ENCODE results near the gene DLG2.

DLG2 gene

GRCh38 chr11:84663731-84664130, 963.4 kb downstream of the DLG2 start:
- 90 to 95% methylated on average over 3 of the region's 3 CpGs for WGBS, 2 experiments
- no peak overlapping the region for H3K27ac ChIP-seq (ENCODE audit: insufficient read depth, low read depth, low read length, poor library complexity, severe bottlenecking)

DNA sequence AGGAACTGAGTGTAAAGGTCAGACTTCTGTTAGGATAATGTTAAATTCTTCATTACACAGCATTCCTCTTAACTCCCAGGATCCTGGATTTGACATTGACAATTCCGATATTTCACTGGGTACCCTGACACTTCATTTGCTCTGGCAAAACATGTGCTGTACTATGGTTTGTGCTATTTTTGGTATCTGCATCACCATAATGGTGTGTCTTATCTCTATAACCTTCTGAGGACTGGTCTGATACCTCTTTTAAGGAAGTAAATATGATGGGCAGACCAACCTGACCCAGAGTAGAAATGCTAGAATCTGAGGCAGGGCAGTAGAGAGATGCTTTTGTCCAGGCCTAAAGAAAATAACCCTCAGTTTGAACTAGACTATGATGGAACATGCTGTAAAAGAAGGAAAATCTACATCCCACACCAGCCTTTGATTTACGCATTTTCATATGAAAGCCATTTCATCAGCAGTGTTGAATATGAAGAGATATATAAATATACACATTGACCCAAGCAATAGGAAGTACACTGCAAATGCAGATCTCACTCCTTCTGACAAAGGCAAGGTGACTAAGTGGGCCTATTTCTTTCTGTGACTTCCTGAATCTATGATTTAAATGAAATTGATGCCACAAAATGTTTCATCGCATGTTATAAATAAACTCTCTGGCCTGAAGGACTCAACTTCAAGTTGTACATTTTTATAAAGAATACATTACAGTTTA, 966.7 kb downstream of the DLG2 start:
- Histone ChIP-seq H3K36me3 (ENCODE audit: control insufficient read depth, insufficient read depth, low read length) (no peaks in the 10 kb centered on the region), H3K9me3 (ENCODE audit: control insufficient read depth, low read length) (no peaks in the 10 kb centered on the region), H3K4me3 (ENCODE audit: insufficient read depth, low read depth, low read length) (no peak overlapping the region), H3K4me1 (ENCODE audit: control insufficient read depth, insufficient read depth, low read length) (no peaks in the 10 kb centered on the region), H3K27ac (ENCODE audit: insufficient read depth, low read depth, low read length, poor library complexity, severe bottlenecking) (no peak overlapping the region), H3K27me3 (ENCODE audit: control insufficient read depth, insufficient read depth, low read length, poor library complexity, severe bottlenecking) (no peaks in the 10 kb centered on the region)
- WGBS, 2 experiments: 100% methylated on average over 1 to 2 of the region's 3 CpGs

More at GRCh38 chr11:84663731-84664130, 963.4 kb downstream of the DLG2 start:
- H3K4me3 ChIP-seq (ENCODE audit: insufficient read depth, low read depth, low read length): no peak overlapping the region
- H3K9me3 ChIP-seq (ENCODE audit: control insufficient read depth, low read length): no peaks in the 10 kb centered on the region
- no peaks in the 10 kb centered on the region for H3K36me3 ChIP-seq (ENCODE audit: control insufficient read depth, insufficient read depth, low read length)
- H3K4me1 ChIP-seq (ENCODE audit: control insufficient read depth, insufficient read depth, low read length): no peaks in the 10 kb centered on the region
- H3K27me3 ChIP-seq (ENCODE audit: control insufficient read depth, insufficient read depth, low read length, poor library complexity, severe bottlenecking): no peaks in the 10 kb centered on the region

DNA sequence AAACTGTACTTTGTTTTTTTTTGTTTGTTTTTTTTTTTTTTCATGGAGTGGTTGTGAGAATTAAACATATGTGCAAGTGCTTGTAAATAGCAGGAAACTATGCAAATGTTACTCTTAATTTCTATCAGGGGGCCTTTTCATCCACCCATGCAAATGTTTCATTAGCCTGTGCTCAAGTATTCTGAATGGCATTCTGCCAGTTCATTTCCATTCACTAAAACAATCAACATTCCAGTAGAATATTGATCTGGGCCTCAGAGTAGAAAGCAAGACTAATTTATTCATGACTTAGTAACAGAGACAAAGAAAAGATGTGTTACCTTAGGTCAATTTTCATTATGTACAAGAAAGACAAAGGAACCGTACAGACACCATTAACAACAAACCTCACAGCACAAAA, 971.4 kb downstream of the DLG2 start:
- WGBS, 2 experiments: 69 to 78% methylated on average over 1 of the region's 1 CpG
- H3K27ac ChIP-seq (ENCODE audit: insufficient read depth, low read depth, low read length, poor library complexity, severe bottlenecking): no peak overlapping the region
- H3K36me3 ChIP-seq (ENCODE audit: control insufficient read depth, insufficient read depth, low read length): no peaks in the 10 kb centered on the region
- no peaks in the 10 kb centered on the region for H3K27me3 ChIP-seq (ENCODE audit: control insufficient read depth, insufficient read depth, low read length, poor library complexity, severe bottlenecking)
- no peak overlapping the region for H3K4me3 ChIP-seq (ENCODE audit: insufficient read depth, low read depth, low read length)
- no peaks in the 10 kb centered on the region for H3K4me1 ChIP-seq (ENCODE audit: control insufficient read depth, insufficient read depth, low read length)
- no peaks in the 10 kb centered on the region for H3K9me3 ChIP-seq (ENCODE audit: control insufficient read depth, low read length)

DNA sequence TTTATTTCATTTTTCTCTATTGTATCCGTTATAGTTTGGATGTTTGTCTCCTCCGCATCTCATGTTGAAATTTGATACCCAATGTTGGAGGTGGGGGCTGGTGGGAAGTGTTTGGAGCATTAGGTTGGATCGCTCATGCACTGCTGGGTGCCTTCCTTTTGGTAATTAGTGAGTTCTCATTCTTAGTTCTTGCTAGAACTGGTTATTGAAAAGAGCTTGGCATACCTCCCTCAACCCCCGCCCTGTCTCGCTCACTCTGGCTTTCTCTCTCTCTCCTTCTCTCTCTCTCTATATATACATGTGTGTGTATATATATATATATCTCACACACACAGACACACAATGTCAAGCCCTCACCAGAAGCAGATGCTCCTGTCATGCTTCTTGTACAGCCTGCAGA, 978.7 kb downstream of the DLG2 start:
- Histone ChIP-seq H3K9me3 (ENCODE audit: control insufficient read depth, low read length) (no peaks in the 10 kb centered on the region), H3K27ac (ENCODE audit: insufficient read depth, low read depth, low read length, poor library complexity, severe bottlenecking) (no peak overlapping the region), H3K27me3 (ENCODE audit: control insufficient read depth, insufficient read depth, low read length, poor library complexity, severe bottlenecking) (no peaks in the 10 kb centered on the region), H3K4me3 (ENCODE audit: insufficient read depth, low read depth, low read length) (no peak overlapping the region), H3K4me1 (ENCODE audit: control insufficient read depth, insufficient read depth, low read length) (peaks cover 17% of the 10 kb centered on the region), H3K36me3 (ENCODE audit: control insufficient read depth, insufficient read depth, low read length) (no peaks in the 10 kb centered on the region)
- 10 to 17% methylated on average over 3 of the region's 5 CpGs for WGBS, 2 experiments

DNA sequence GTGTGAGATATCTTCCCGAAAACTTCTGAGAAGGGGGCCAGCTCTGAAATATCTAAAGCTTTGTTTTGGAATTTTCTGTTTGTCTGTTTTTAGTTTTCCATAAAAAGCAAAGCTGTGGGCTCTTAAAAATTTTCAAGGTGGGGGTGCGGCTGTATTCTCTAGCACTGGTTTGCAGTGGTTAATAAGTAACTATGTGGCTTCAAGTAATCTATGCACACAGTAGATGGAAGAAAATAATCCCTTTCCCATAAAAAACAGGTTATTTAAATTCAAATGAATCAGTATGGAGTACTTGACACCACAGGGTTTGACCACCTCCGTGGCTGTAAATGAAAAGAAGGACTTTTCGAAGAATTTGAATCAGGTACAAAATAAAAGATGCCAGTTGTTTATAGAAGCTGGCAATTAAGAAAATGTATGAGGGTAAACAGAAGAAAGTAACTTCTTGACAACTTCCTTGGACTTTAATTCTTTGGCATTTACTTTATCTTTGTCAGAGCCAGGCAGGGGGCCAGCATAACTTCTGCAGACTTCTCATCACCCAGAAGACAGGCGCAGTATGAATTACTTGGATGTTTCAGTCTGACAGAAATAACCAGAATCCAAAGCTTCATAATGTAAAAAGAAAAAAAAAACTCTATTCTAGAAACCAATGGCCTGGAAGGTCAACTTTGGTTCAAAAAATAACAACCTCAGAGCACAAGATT, 981.0 kb downstream of the DLG2 start:
- Histone ChIP-seq H3K36me3 (ENCODE audit: control insufficient read depth, insufficient read depth, low read length) (no peaks in the 10 kb centered on the region), H3K27ac (ENCODE audit: insufficient read depth, low read depth, low read length, poor library complexity, severe bottlenecking) (no peak overlapping the region), H3K4me1 (ENCODE audit: control insufficient read depth, insufficient read depth, low read length) (peaks cover 17% of the 10 kb centered on the region), H3K9me3 (ENCODE audit: control insufficient read depth, low read length) (no peaks in the 10 kb centered on the region), H3K27me3 (ENCODE audit: control insufficient read depth, insufficient read depth, low read length, poor library complexity, severe bottlenecking) (no peaks in the 10 kb centered on the region), H3K4me3 (ENCODE audit: insufficient read depth, low read depth, low read length) (no peak overlapping the region)
- 58 to 65% methylated on average over 4 to 5 of the region's 5 CpGs for WGBS, 2 experiments

DNA sequence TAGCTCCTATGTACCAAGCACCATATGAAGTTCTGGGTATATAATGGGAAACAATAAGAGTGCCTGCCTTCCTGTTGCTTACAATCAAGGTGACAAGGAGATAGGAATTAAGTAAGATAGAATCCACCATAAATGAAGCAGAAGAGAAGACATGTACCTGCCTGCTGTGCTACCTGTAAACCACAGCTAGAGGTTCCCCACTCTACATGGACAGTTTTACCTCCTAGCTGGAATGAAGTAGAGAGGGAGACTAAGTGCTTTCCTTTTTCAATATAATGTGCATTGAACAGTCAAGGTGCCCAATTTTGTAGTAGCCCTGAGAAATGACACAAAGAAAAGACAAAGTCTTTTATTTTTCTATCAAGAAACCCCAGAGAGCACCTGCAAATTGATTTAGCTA, 984.6 kb downstream of the DLG2 start:
- H3K36me3 ChIP-seq (ENCODE audit: control insufficient read depth, insufficient read depth, low read length): no peaks in the 10 kb centered on the region
- no peaks in the 10 kb centered on the region for H3K9me3 ChIP-seq (ENCODE audit: control insufficient read depth, low read length)
- no peak overlapping the region for H3K27ac ChIP-seq (ENCODE audit: insufficient read depth, low read depth, low read length, poor library complexity, severe bottlenecking)
- H3K4me3 ChIP-seq (ENCODE audit: insufficient read depth, low read depth, low read length): no peak overlapping the region
- peaks cover 7% of the 10 kb centered on the region for H3K4me1 ChIP-seq (ENCODE audit: control insufficient read depth, insufficient read depth, low read length)
- H3K27me3 ChIP-seq (ENCODE audit: control insufficient read depth, insufficient read depth, low read length, poor library complexity, severe bottlenecking): no peaks in the 10 kb centered on the region

- Histone ChIP-seq H3K4me3 (ENCODE audit: insufficient read depth, low read depth, low read length) (no peak overlapping the region), H3K36me3 (ENCODE audit: control insufficient read depth, insufficient read depth, low read length) (no peaks in the 10 kb centered on the region), H3K9me3 (ENCODE audit: control insufficient read depth, low read length) (no peaks in the 10 kb centered on the region), H3K4me1 (ENCODE audit: control insufficient read depth, insufficient read depth, low read length) (no peaks in the 10 kb centered on the region), H3K27me3 (ENCODE audit: control insufficient read depth, insufficient read depth, low read length, poor library complexity, severe bottlenecking) (no peaks in the 10 kb centered on the region), H3K27ac (ENCODE audit: insufficient read depth, low read depth, low read length, poor library complexity, severe bottlenecking) (no peak overlapping the region)
- WGBS, 2 experiments: 90 to 97% methylated on average over 1 of the region's 2 CpGs
Observed at GRCh38 chr11:84634309-84634708, 992.8 kb downstream of the DLG2 start.

- Histone ChIP-seq H3K9me3 (ENCODE audit: control insufficient read depth, low read length) (no peaks in the 10 kb centered on the region), H3K4me3 (ENCODE audit: insufficient read depth, low read depth, low read length) (no peak overlapping the region), H3K4me1 (ENCODE audit: control insufficient read depth, insufficient read depth, low read length) (no peaks in the 10 kb centered on the region), H3K36me3 (ENCODE audit: control insufficient read depth, insufficient read depth, low read length) (no peaks in the 10 kb centered on the region), H3K27me3 (ENCODE audit: control insufficient read depth, insufficient read depth, low read length, poor library complexity, severe bottlenecking) (no peaks in the 10 kb centered on the region), H3K27ac (ENCODE audit: insufficient read depth, low read depth, low read length, poor library complexity, severe bottlenecking) (no peak overlapping the region)
- 85 to 90% methylated on average over 3 of the region's 4 CpGs for WGBS, 2 experiments
Observed at GRCh38 chr11:84628871-84629620, 998.1 kb downstream of the DLG2 start.

DNA sequence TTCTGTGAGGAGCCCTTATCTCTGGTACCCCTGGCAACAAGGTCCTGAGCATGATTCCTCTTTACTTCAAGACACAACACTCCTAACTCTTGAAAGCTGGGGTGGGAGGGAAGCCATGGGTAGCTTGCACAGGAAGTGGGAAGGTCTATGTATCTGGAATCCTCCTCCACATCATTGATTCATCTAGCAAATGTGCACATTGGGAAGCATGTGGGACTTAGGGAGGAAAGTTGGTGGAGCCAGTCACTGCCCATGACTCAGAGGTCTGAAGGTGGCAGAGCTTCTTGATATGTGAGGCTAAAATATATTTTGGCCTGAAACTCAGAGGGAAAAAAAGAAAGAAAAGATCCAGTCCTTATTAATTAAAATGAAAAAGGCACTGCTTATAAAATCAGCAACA, 1000.9 kb downstream of the DLG2 start:
- no peaks in the 10 kb centered on the region for H3K4me1 ChIP-seq (ENCODE audit: control insufficient read depth, insufficient read depth, low read length)
- no peaks in the 10 kb centered on the region for H3K9me3 ChIP-seq (ENCODE audit: control insufficient read depth, low read length)
- no peaks in the 10 kb centered on the region for H3K27me3 ChIP-seq (ENCODE audit: control insufficient read depth, insufficient read depth, low read length, poor library complexity, severe bottlenecking)
- H3K4me3 ChIP-seq (ENCODE audit: insufficient read depth, low read depth, low read length): no peak overlapping the region
- no peak overlapping the region for H3K27ac ChIP-seq (ENCODE audit: insufficient read depth, low read depth, low read length, poor library complexity, severe bottlenecking)
- H3K36me3 ChIP-seq (ENCODE audit: control insufficient read depth, insufficient read depth, low read length): no peaks in the 10 kb centered on the region

GRCh38 chr11:84612645-84613044, 1014.5 kb downstream of the DLG2 start:
- Histone ChIP-seq H3K4me3 (ENCODE audit: insufficient read depth, low read depth, low read length) (no peak overlapping the region), H3K9me3 (ENCODE audit: control insufficient read depth, low read length) (no peaks in the 10 kb centered on the region), H3K27ac (ENCODE audit: insufficient read depth, low read depth, low read length, poor library complexity, severe bottlenecking) (no peak overlapping the region), H3K36me3 (ENCODE audit: control insufficient read depth, insufficient read depth, low read length) (no peaks in the 10 kb centered on the region), H3K4me1 (ENCODE audit: control insufficient read depth, insufficient read depth, low read length) (no peaks in the 10 kb centered on the region), H3K27me3 (ENCODE audit: control insufficient read depth, insufficient read depth, low read length, poor library complexity, severe bottlenecking) (no peaks in the 10 kb centered on the region)
- WGBS, 2 experiments: 95% methylated on average over 1 to 2 of the region's 2 CpGs
